Raji (cell line): Measurements from ENCODE around the gene SPAG17.

Experiments used
- POLR2A ChIP-seq: IDR thresholded peaks from 2 replicates; pipeline ENCODE4 v1.6.1; 2011; ENCODE audit warnings: low read depth, low read length, control low read depth; ENCODE audit not compliant: insufficient read depth

SPAG17 gene

DNA sequence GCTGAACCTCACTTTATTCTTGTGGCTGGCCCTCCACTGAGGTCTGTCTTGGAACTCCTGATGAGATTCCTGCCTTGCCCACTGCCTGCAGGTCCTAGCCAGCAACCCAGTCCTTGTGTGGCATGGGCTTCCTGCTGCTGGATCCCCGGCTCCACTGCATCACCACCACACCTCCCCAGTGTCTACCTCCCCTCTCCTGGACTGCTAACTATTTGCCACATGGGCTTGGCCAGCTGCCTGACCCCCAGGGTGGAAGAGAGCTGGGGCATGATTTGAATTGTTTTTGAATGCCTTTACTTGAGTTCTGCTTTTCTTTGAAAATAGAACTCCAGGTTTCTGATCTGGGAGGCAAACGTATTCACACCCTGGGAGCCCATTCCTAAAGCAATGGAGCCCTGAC is 41.2 kb downstream of the SPAG17 start:
- no peak for TF ChIP-seq POLR2A

- TF ChIP-seq POLR2A, result no peak
Measured at GRCh38 chr1:118143121-118143520, 41.9 kb downstream of the SPAG17 start.

DNA sequence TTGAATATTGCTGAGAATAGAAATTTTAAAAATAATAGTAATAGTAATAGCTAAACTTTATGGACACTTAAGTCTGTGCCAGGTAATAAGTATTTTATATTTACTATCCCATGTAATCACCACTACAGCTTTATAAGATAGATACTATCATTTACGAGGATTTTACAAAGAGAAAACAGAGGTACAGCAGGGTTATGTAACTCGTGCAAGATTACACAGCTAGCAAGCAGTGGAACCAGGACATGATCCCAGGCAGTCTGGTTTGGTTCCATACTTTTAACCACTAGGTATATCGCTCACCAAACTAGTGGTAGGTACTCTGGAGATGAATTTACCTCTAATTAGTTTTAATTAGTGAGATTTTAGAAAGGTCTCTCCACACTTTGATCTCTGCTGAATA is 42.5 kb downstream of the SPAG17 start:
- TF ChIP-seq POLR2A, result no peak

DNA sequence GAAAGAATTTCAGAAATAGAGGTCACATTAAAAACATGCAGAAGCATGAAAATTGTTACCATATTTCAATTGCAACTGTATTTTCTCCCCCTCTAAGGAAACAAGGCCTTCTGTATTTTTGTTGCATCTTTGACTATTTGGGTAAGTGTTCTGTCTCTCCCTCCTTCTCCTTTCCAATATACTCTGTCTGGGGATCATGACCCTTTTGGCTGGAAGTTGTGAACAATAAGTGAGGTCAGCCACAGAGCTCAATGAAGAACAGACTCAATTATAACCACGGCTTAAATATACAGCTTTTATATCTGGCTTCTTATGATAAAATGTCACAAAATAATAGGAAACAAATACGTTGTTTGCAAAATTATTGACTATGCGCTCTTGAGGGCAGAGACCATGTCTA is 47.1 kb downstream of the SPAG17 start:
- no peak for TF ChIP-seq POLR2A

- TF ChIP-seq POLR2A, result no peak
Measured at GRCh38 chr1:118136187-118136941, 48.7 kb downstream of the SPAG17 start.

GRCh38 chr1:118132000-118132399 is 53.0 kb downstream of the SPAG17 start:
- TF ChIP-seq POLR2A, result no peak

GRCh38 chr1:118128761-118129160 is 56.3 kb downstream of the SPAG17 start:
- TF ChIP-seq POLR2A, result no peak

GRCh38 chr1:118124064-118124463 is 61.0 kb downstream of the SPAG17 start:
- TF ChIP-seq POLR2A, result no peak

- no peak for TF ChIP-seq POLR2A
Measured at GRCh38 chr1:118123116-118123839, 61.8 kb downstream of the SPAG17 start.

- no peak for TF ChIP-seq POLR2A
Measured at GRCh38 chr1:118122234-118123004, 62.6 kb downstream of the SPAG17 start.

GRCh38 chr1:118118873-118119463 is 66.1 kb downstream of the SPAG17 start:
- no peak for TF ChIP-seq POLR2A

DNA sequence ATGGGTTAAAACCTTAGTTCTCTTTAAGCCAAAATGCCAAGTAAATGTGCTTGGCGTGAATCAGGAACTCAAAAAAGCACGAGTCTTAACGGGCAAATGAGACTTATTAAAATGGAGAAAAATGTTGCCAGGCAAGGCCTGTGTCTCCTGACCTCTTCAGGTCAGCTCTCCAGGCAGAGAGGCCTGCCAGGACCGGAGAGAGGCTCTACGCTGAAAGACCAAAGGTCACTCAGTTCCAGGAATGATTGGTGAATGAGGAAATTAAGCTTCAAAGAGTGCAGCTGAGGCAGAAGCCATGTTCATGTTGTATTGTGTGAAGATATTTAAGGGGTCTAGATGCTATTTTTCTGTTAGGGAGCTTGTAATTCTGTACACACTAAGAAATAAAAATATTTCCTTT is 66.6 kb downstream of the SPAG17 start:
- no peak for TF ChIP-seq POLR2A

DNA sequence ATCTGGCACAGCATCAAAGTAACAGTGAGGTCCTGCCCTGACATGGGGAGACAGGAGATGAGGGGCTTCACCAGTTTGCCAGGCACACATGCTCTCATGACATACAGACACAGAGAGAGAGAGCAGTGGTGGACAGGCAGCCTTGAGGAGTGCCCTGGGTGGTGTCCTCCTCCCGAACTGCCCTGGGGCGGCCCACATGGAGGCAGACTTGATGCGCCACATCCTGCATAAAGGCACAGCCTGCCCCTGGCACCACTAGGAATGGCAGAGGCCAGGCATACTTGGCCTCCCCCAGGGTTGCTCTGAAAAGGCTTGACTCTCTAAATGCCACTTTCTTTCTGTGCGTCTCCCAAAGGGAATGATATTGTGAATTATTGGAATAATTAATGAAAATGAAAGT is 67.5 kb downstream of the SPAG17 start:
- TF ChIP-seq POLR2A, result no peak

GRCh38 chr1:118116909-118117308 is 68.1 kb downstream of the SPAG17 start:
- no peak for TF ChIP-seq POLR2A

- TF ChIP-seq POLR2A, result no peak
Measured at GRCh38 chr1:118116401-118116800, 68.6 kb downstream of the SPAG17 start.
